Left ventricle myocardium inferior (tissue), 1 donor: ENCODE measurements around the gene BNC2. TPM values are rescaled to one million over a fixed set of nuclear protein-coding genes. Genes with fewer than 3 reads are reported as not detected.

Experiments
- DNase-seq: peaks from one replicate; pipeline ENCODE4 v3.0.0-alpha.2; 2020
- H3K27ac ChIP-seq: fragments of 200-600 bp; replicated peaks from 2 replicates; pipeline ENCODE4 v1.8.0; 2021
- H3K27me3 ChIP-seq: fragments of 200-600 bp; 2 replicates; pipeline ENCODE4 v1.8.0; 2021; ENCODE audit warnings: low read depth
- H3K36me3 ChIP-seq: fragments of 200-600 bp; 2 replicates; pipeline ENCODE4 v1.8.0; 2021
- H3K4me1 ChIP-seq: fragments of 200-600 bp; 2 replicates; pipeline ENCODE4 v1.8.0; 2021
- H3K4me3 ChIP-seq: fragments of 200-600 bp; 2 replicates; pipeline ENCODE4 v1.8.0; 2021; ENCODE audit warnings: mild to moderate bottlenecking, moderate library complexity
- H3K9me3 ChIP-seq: fragments of 200-600 bp; replicated peaks from 2 replicates; pipeline ENCODE4 v1.8.0; 2021
- CTCF ChIP-seq: fragments of 200-600 bp; IDR thresholded peaks from 2 replicates; pipeline ENCODE4 v1.8.0; 2021; ENCODE audit warnings: antibody characterized with exemption, mild to moderate bottlenecking, borderline replicate concordance
- intact Hi-C: fragments of 100-400 bp; cut with micrococcal nuclease; formaldehyde crosslinking; loops from one replicate; pipeline ENCODE4 v1.11.0; 2022
- total RNA-seq: library from RNA; stranded (reverse); fragmentation: NEBNext Ultra II Directional; extraction: Animal tissue kit (Norgen Biotek cat#: 25700); gene quantifications from one replicate; pipeline ENCODE4 v1.2.1, GENCODE V29; 2021
- donor health status: DM: no; HTN: yes; CAD: no; lungs with severe emphysema.

BNC2 gene
- total RNA-seq, 1 donor from 2014 or later: 3.5 TPM

GRCh38 chr9:16768816-16769215 lies 101.7 kb downstream of the BNC2 start:
- peaks cover 10% of the 10 kb centered on the region for H3K27me3 ChIP-seq
- H3K4me3 ChIP-seq: no peak overlapping the region
- TF ChIP-seq CTCF: no peak
- H3K9me3 ChIP-seq: no peaks in the 10 kb centered on the region
- H3K4me1 ChIP-seq: no peaks in the 10 kb centered on the region
- DNase-seq: no peak
- intact Hi-C loops: no loop called here
- no peak overlapping the region for H3K27ac ChIP-seq
- H3K36me3 ChIP-seq: no peaks in the 10 kb centered on the region

- Histone ChIP-seq H3K9me3 (no peaks in the 10 kb centered on the region), H3K4me1 (no peaks in the 10 kb centered on the region), H3K27ac (no peak overlapping the region), H3K4me3 (no peak overlapping the region), H3K27me3 (peaks cover 10% of the 10 kb centered on the region), H3K36me3 (no peaks in the 10 kb centered on the region)
- intact Hi-C loops: no loop called here
- DNase-seq: no peak
- TF ChIP-seq CTCF: no peak
These were observed 103.1 kb downstream of the BNC2 start for GRCh38 chr9:16767366-16767765.

- no peaks in the 10 kb centered on the region for H3K9me3 ChIP-seq
- H3K36me3 ChIP-seq: no peaks in the 10 kb centered on the region
- no peak overlapping the region for H3K4me3 ChIP-seq
- no peaks in the 10 kb centered on the region for H3K4me1 ChIP-seq
- intact Hi-C loops: no loop called here
- DNase-seq: no peak
- H3K27ac ChIP-seq: no peak overlapping the region
- H3K27me3 ChIP-seq: peaks cover 4% of the 10 kb centered on the region
- TF ChIP-seq CTCF: no peak
These were observed 106.5 kb downstream of the BNC2 start for GRCh38 chr9:16763946-16764345.

- H3K27me3 ChIP-seq: peaks cover 9% of the 10 kb centered on the region
- no peaks in the 10 kb centered on the region for H3K9me3 ChIP-seq
- H3K4me3 ChIP-seq: no peak overlapping the region
- TF ChIP-seq CTCF: no peak
- intact Hi-C loops: no loop called here
- H3K27ac ChIP-seq: no peak overlapping the region
- DNase-seq: no peak
- H3K36me3 ChIP-seq: no peaks in the 10 kb centered on the region
- H3K4me1 ChIP-seq: no peaks in the 10 kb centered on the region
These were observed 114.9 kb downstream of the BNC2 start for GRCh38 chr9:16755467-16756160.

- DNase-seq: no peak
- Histone ChIP-seq H3K27me3 (peaks cover 9% of the 10 kb centered on the region), H3K27ac (no peak overlapping the region), H3K4me3 (no peak overlapping the region), H3K4me1 (no peaks in the 10 kb centered on the region), H3K9me3 (no peaks in the 10 kb centered on the region), H3K36me3 (no peaks in the 10 kb centered on the region)
- intact Hi-C loops: no loop called here
- no peak for TF ChIP-seq CTCF
These were observed 115.8 kb downstream of the BNC2 start for GRCh38 chr9:16754662-16755061.
